PC-9 (cell line): ENCODE results near the gene HNRNPC. TPM values are rescaled to one million over a fixed set of nuclear protein-coding genes. Genes with fewer than 3 reads are reported as not detected.

ENCODE experiments used
- BruUV-seq: library from RNA; stranded (reverse); fragments of 400-500 nt; replicated peaks from 2 replicates; lab custom pipeline; 2021; lab: Mats Ljungman, UMichigan
- CTCF ChIA-PET: fragments of 300-600 bp; sonication (Branson Sonifier 250); formaldehyde crosslinking; loops from one replicate; lab custom pipeline; 2022; ENCODE audit warnings: antibody characterized with exemption; lab: Charles Lee
- POLR2A ChIA-PET: fragments of 300-600 bp; sonication (Branson Sonifier 250); formaldehyde crosslinking; loops from one replicate; lab custom pipeline; 2022; ENCODE audit warnings: antibody characterized with exemption; ENCODE audit not compliant: unreplicated experiment; lab: Charles Lee
- DNase-seq, 2 experiments: peaks; one replicate each; pipeline versions ENCODE4 v3.0.0 to v3.0.0-alpha.2; 2015 to 2022; ENCODE audit warnings: mixed read lengths in 1 of 2
- H2AFZ ChIP-seq: fragments of 200-600 bp; sonication (generic); 2 replicates; pipeline ENCODE4 v1.8.1; 2017; ENCODE audit warnings: antibody characterized with exemption
- H3F3A ChIP-seq: fragments of 200-600 bp; sonication (generic); 2 replicates; pipeline ENCODE4 v1.8.1; 2017; ENCODE audit warnings: antibody characterized with exemption, mild to moderate bottlenecking, low read depth; ENCODE audit not compliant: insufficient read depth
- H3K27ac ChIP-seq: fragments of 200-600 bp; sonication (generic); 2 replicates; pipeline ENCODE4 v1.6.1; 2016; ENCODE audit warnings: mixed run types
- H3K27me3 ChIP-seq: fragments of 200-600 bp; sonication (generic); 2 replicates; pipeline ENCODE4 v1.6.1; 2016; ENCODE audit warnings: low read depth, mixed run types; ENCODE audit not compliant: insufficient read depth
- H3K36me3 ChIP-seq: fragments of 200-600 bp; sonication (generic); 2 replicates; pipeline ENCODE4 v1.6.1; 2016; ENCODE audit warnings: low read depth, mixed run types
- H3K4me1 ChIP-seq: fragments of 200-600 bp; sonication (generic); replicated peaks from 2 replicates; pipeline ENCODE4 v1.6.1; 2016; ENCODE audit warnings: mixed run types; ENCODE audit not compliant: insufficient read depth
- H3K4me2 ChIP-seq: fragments of 200-600 bp; sonication (generic); 2 replicates; pipeline ENCODE4 v1.6.1; 2017; ENCODE audit warnings: mixed run types
- H3K4me3 ChIP-seq: fragments of 200-600 bp; sonication (generic); 2 replicates; pipeline ENCODE4 v1.6.1; 2016; ENCODE audit warnings: mixed run types
- H3K79me2 ChIP-seq: fragments of 200-600 bp; sonication (generic); 2 replicates; pipeline ENCODE4 v1.6.1; 2017; ENCODE audit warnings: low read depth, mixed run types
- H3K9me2 ChIP-seq: fragments of 200-600 bp; sonication (generic); 2 replicates; pipeline ENCODE4 v1.8.1; 2017; ENCODE audit warnings: mild to moderate bottlenecking; ENCODE audit not compliant: insufficient read depth
- H3K9me3 ChIP-seq: fragments of 200-600 bp; sonication (generic); 2 replicates; pipeline ENCODE4 v1.8.1; 2016; ENCODE audit warnings: low read depth; ENCODE audit not compliant: insufficient read depth
- H4K20me1 ChIP-seq: fragments of 200-600 bp; sonication (generic); 2 replicates; pipeline ENCODE4 v1.8.1; 2017; ENCODE audit not compliant: insufficient read depth
- CTCF ChIP-seq: fragments of 200-600 bp; sonication (generic); conservative IDR thresholded peaks from 2 replicates; pipeline ENCODE4 v1.6.1; 2017; ENCODE audit warnings: mixed run types, antibody characterized with exemption, mild to moderate bottlenecking, moderate library complexity
- EZH2 ChIP-seq: fragments of 200-600 bp; sonication (generic); IDR thresholded peaks from 2 replicates; pipeline ENCODE4 v1.8.0; 2017; ENCODE audit warnings: antibody characterized with exemption, low read depth
- intact Hi-C: fragments of 100-400 bp; cut with micrococcal nuclease; formaldehyde crosslinking; loops from one replicate; pipeline ENCODE4 v1.10.0; 2022; ENCODE audit not compliant: unreplicated experiment
- total RNA-seq: library from RNA; stranded (reverse); gene quantifications from 2 replicates; pipeline ENCODE4 v1.2.3, GENCODE V29; 2021

The HNRNPC gene
- total RNA-seq, 1 experiment from 2014 or later, result 550 TPM

- H3K4me1 ChIP-seq, result no peaks in the 10 kb centered on the region
- no peak overlapping the region for H3K4me3 ChIP-seq
- H3K4me2 ChIP-seq, result no peak overlapping the region
- H3K9me2 ChIP-seq, result no peaks in the 10 kb centered on the region
- TF ChIP-seq CTCF, result no peak
- no peak for TF ChIP-seq EZH2
- H3K9me3 ChIP-seq, result no peaks in the 10 kb centered on the region
- no peak for DNase-seq
- BruUV-seq, result no TSS peak
- no peaks in the 10 kb centered on the region for H3K27me3 ChIP-seq
- CTCF ChIA-PET, result no interaction called here
- peaks cover 46% of the 10 kb centered on the region for H4K20me1 ChIP-seq
- no peak overlapping the region for H3K27ac ChIP-seq
- 0 out of 2 replicates have a peak, but pooled peaks cover 9% of the 10 kb centered on the region for H3K79me2 ChIP-seq
- POLR2A ChIA-PET, result no interaction called here
- peaks cover 32% of the 10 kb centered on the region for H3K36me3 ChIP-seq
- H2AFZ ChIP-seq, result no peak overlapping the region
- intact Hi-C loops, result no loop called here
- H3F3A ChIP-seq, result peaks cover 87% of the 10 kb centered on the region
Observed at GRCh38 chr14:21203470-21204166, 65.6 kb downstream of the HNRNPC start.

DNA sequence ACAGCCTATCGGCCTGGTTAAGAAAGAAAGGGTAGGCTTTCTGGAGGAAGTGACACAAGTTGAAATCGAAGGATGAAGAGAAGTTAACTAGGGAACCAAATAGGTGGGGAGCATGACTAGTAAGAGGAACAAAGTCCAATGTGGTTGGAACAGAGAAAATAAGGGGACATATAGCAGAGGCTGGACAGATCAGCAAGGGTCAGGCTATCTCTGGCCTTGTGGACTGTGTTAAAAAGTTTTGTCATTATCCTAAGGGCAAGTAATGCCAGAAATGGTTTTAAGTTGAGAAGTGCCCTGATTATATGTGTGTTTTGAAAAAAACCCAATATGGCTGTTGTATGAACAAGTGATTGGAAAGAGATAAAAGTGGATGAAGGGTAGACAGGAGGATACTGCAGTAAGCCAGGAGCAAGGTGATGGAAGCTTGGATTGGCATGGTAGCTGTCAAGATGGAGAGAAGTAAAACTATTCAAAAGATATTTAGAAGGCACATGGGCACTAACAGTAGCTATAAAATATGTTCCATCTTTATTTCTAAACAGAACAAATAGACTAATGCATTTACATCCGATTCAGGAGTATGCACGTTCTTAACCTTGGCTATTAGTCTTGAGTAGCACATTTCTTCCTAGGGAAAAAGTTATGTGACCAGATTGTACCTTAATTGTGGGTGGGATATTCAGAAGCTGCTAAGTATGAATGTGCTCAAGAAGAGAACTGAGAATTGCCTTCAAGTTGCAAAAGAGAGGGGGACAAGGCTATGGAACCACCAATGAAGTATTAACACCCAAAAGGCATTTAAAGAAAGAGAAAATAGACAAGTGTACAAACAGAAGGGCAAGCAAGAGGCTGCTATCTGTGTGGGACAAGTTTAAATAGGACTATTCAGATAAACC lies 66.5 kb downstream of the HNRNPC start:
- no peak overlapping the region for H3K4me2 ChIP-seq
- CTCF ChIA-PET, result no interaction called here
- no TSS peak for BruUV-seq

More for the DNA sequence above, 66.5 kb downstream of the HNRNPC start:
- Histone ChIP-seq H3K4me3 (no peak overlapping the region), H4K20me1 (peaks cover 37% of the 10 kb centered on the region), H3F3A (peaks cover 78% of the 10 kb centered on the region), H2AFZ (no peak overlapping the region), H3K79me2 (0 out of 2 replicates have a peak, but pooled peaks cover 3% of the 10 kb centered on the region), H3K36me3 (peaks cover 23% of the 10 kb centered on the region), H3K4me1 (no peaks in the 10 kb centered on the region), H3K27me3 (no peaks in the 10 kb centered on the region), H3K9me3 (no peaks in the 10 kb centered on the region), H3K27ac (no peak overlapping the region), H3K9me2 (no peaks in the 10 kb centered on the region)
- intact Hi-C loops, result no loop called here
- no peak for DNase-seq
- POLR2A ChIA-PET, result no interaction called here
- no peak for TF ChIP-seq EZH2
- TF ChIP-seq CTCF, result no peak
